HG02884 (cell line): ENCODE results near the gene HMGXB3.
A peak's percentile ranks its signal among the peaks of the same experiment; 100 is the strongest.

Experiments used
- ATAC-seq: cut with Tn5 transposase; IDR thresholded peaks from one replicate; pipeline ENCODE4 v1.9.1; 2021; ENCODE audit warnings: mild to moderate bottlenecking, moderate library complexity; ENCODE audit not compliant: unreplicated experiment

Gene HMGXB3

DNA sequence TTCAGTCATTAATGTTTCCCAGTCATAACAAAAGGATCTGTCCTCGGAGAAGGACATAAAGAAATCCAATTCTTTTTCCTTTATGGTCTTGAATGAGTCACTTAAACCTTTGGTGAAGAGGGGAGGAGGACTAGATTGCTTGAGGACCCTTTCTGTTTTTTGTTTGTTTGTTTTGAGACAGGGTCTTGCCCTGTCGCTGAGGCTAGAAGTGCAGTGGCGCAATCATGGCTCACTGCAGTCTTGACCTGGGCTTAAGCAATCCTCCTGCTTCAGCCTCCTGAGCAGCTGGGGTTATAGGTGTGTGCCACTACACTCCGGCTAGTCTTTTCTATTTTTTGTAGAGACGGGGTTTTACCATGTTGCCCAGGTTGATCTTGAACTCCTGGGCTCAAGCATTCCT is 12.4 kb upstream of the HMGXB3 start:
- no peak for ATAC-seq

GRCh38 chr5:149990518-149991376 is 9.8 kb upstream of the HMGXB3 start:
- ATAC-seq: peak; percentile 69

DNA sequence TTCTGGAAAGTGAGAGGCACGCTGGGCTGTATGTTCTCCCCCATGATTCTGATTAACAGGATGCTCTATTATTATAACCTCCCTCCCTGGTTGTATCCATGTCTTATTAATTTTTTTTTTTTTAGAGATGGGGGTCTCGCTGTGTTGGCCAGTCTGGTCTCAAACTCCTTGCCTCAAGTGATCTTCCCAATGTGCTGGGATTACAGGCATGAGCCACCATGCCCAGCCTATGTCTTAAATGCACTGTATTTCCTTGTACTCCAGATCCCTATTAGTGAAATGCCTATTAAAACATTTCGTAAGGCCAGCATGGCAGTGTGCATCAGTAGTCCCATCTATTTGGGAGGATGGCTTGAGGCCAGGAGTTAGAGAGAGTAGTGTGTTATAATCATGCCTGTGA is 7.1 kb upstream of the HMGXB3 start:
- no peak for ATAC-seq

GRCh38 chr5:149995385-149996204 is 4.9 kb upstream of the HMGXB3 start:
- ATAC-seq: no peak

GRCh38 chr5:149996205-149996890 is 4.2 kb upstream of the HMGXB3 start:
- no peak for ATAC-seq

- ATAC-seq: no peak
Measured at GRCh38 chr5:149998281-149998680, 2.3 kb upstream of the HMGXB3 start.

GRCh38 chr5:149999359-149999758 is 1.2 kb upstream of the HMGXB3 start:
- ATAC-seq: no peak

GRCh38 chr5:149999866-150000255 is 678 bp upstream of the HMGXB3 start:
- no peak for ATAC-seq

- no peak for ATAC-seq
Measured at GRCh38 chr5:150000990-150001659, 586 bp downstream of the HMGXB3 start.

DNA sequence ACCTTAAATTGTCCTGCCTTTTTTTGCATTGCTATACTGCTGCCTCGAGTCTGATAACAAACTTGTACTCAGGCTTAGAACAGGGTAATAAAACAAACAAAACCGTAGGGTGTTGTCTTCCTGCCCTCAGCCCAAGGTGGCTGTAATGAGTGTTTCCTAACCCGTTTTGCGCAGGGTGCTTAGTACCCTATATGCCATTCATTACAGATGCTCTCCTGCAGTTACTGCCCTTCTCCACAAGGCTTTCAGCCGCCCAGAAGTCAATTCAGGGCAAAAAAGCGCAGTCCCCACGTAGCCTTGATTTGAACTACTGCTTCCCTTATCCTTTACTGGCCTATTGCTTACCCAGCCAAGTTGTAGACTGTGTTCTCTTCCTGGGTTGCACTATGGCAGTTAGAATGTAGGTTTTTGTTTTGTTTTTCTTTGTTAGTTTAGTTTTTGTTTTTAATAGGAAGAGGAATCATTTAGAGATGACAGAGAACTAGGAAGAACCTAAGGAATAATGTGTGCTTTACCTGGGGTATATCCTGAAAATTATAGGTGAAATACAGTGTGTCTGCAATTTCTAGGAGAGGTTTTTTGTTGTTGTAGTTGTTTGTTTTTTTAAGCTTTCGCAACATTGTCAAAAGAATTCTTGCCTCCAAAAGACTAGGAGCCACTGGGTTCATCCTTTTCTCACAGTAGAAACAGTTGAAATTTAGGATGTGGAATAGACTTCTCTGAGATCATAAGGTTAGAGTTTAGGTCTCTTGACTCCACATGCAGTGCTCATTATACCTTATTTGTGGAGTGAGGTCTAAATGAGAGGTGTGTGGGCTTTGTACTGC is 1.3 kb downstream of the HMGXB3 start:
- peak; percentile 54 for ATAC-seq

- ATAC-seq: no peak
Measured at GRCh38 chr5:150006318-150006717, 5.8 kb downstream of the HMGXB3 start.

GRCh38 chr5:150007050-150007449 is 6.5 kb downstream of the HMGXB3 start:
- ATAC-seq: no peak

GRCh38 chr5:150009671-150010387 is 9.3 kb downstream of the HMGXB3 start:
- no peak for ATAC-seq

DNA sequence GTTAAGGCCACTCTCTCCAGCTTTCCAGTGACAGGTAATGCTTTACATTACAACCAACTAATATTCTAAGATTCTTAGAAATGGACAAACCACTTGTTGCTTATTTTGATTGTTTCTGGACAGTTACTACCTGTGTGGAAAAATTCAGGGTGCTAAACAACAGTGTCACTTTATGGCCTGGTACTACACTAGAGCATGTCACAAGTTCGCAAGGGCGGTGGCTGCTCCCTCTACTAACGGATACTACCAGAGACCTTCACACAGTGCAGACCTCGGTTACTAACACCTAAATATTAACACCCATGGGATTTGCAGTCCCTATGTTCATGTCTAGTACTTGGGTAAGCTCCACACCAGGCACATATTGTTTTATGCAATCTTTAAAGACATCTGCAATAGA is 13.4 kb downstream of the HMGXB3 start:
- no peak for ATAC-seq

- no peak for ATAC-seq
Measured at GRCh38 chr5:150014456-150014855, 13.9 kb downstream of the HMGXB3 start.

DNA sequence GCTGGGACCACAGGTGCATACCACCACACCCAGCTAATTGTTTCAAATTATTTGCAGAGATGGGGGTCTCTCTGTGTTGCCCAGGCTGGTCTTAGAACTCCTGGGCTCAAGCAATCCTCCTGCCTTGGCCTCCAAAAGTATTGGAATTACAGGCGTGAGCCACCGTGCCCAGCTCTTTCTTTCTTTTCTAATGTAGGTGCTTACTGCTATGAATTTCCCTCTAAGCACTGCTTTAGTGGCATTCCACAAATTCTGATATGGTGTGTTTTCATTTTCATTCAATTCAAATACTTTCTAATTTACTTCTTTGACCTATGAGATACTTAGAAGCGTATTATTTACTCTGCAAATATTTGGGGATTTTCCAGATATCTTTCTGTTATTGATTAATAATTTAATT is 14.9 kb downstream of the HMGXB3 start:
- no peak for ATAC-seq

DNA sequence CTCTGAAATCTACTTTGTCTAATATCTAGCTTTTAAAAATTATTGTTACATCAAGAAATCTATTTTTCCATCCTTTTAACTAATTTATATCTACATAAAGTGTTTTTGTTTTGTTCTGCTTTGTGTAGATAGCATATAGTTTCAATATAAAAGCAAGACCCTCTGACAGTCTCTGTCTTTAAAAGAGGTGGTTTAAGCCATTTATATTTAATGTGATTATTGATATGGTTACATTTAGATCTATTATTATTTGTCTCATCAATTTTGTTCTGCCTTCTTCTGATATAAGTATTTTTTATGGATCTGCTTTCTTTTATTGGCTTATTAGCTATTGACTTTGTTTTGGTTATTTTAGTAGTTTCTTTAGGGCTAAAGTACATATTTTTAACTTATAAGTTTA is 16.0 kb downstream of the HMGXB3 start:
- ATAC-seq: no peak

DNA sequence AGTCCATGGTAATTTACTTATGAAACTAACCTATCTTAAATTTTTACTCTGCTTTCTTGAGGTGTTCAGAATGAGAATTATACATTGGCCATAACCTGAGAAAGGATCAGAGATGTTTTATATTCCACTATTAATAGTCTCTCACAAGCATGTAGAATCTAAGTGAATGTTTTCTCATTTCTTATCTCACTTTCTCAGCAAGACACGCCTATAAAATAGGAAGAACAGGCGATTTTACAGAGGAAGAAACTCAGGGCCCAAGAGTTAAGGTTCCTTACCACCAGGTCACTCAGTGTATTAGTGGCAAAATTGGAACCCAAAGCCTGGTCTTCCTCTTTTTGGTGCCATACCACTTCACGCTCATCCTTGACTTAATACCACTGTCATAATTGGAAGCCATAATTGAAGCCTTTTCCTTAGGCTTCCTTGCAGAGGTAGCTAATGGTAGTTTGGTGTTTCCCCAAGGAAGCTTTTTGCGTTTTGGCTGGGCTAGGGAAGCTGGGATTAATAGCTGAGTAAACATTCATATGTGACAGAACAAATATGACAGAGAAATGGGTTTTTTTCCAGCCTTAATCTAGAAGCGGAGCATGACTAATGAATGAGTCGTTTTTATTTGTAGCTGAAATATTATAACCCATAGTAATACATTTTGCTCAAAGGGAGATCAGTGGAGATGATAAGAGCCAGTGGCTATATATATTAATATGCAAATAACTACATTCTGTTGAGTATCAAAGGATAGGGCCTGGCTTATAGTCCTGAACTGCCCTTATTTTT is 16.9 kb downstream of the HMGXB3 start:
- no peak for ATAC-seq

DNA sequence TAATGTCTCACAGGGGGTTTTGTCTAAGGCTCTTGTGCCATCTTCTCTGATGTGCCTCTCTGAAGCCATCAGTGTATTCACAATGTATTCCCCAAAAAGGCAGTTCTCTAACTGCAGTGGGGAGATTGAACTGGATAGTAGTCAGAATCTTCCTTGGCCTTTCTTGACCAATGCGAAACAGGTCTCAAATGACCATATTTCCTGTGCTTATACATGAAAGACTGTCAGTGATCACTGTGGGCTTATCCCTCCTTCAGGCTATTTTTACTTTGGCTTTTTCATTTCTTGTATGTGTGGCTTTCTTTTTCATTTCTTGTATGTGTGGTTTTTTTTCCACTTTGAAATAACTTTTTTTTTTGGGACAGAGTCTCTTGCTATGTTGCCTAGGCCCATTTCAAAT is 19.7 kb downstream of the HMGXB3 start:
- ATAC-seq: no peak
